ENCODE results near the gene ELOVL2. TPM values are rescaled to one million over a fixed set of nuclear protein-coding genes. Genes with fewer than 3 reads are reported as not detected.

Gene ELOVL2
- total RNA-seq, 2 experiments from 2014 or later = not detected

- intact Hi-C loops (cut with DNase I, micrococcal nuclease) = no loop called here
- no peak overlapping the region for H3K27ac ChIP-seq (ENCODE audit: low read depth in 1 of 2, low read length in 2 of 2)
- no peaks in the 10 kb centered on the region for H3K4me1 Mint-ChIP-seq (ENCODE audit: low read depth)
Observed at GRCh38 chr6:11055127-11055627, 11.1 kb upstream of the ELOVL2 start.

GRCh38 chr6:11054722-11055121 is 10.6 kb upstream of the ELOVL2 start:
- Mint-ChIP-seq H3K27me3 (peaks cover 40% of the 10 kb centered on the region), H3K4me3 (no peak overlapping the region), H3K27ac (no peak overlapping the region), H3K4me1 (ENCODE audit: low read depth) (no peaks in the 10 kb centered on the region), H3K36me3 (ENCODE audit: low read depth) (no peaks in the 10 kb centered on the region), H3K9me3 (no peaks in the 10 kb centered on the region)
- ChIA-PET POLR2A (interaction anchor here (0.6 kb wide), 1 partner anchor 20 kb away, joined by 3 read pairs; no protein-coding TSS in a partner anchor), CTCF (interaction anchor here (1.6 kb wide), 1 partner anchor 12 kb away, joined by 4 read pairs; no protein-coding TSS in a partner anchor)
- Histone ChIP-seq H3K36me3 (ENCODE audit: insufficient read depth, low read length) (no peaks in the 10 kb centered on the region), H3K4me1 (ENCODE audit: insufficient read depth, low read length) (no peaks in the 10 kb centered on the region), H3K27me3 (ENCODE audit: control insufficient read depth in 1 of 2, insufficient read depth in 2 of 2, low read length in 2 of 2) (peaks cover 4 to 6% of the 10 kb centered on the region in 2 experiments), H3K9me3 (ENCODE audit: control insufficient read depth in 1 of 2, insufficient read depth in 1 of 2, low read length in 2 of 2) (no peaks in the 10 kb centered on the region), H3K27ac (ENCODE audit: low read depth in 1 of 2, low read length in 2 of 2) (no peak overlapping the region), H3K4me3 (ENCODE audit: low read length) (no peak overlapping the region)
- DNase-seq = no peak
- TF ChIP-seq CTCF (IDR thresholded peaks at IDR 0.05) = no peak
- intact Hi-C loops (cut with DNase I, micrococcal nuclease) = no loop called here
- no peak for ATAC-seq (ENCODE audit: poor library complexity)

More at GRCh38 chr6:11055127-11055627, 11.1 kb upstream of the ELOVL2 start:
- H3K9me3 Mint-ChIP-seq = no peaks in the 10 kb centered on the region
- ATAC-seq (ENCODE audit: poor library complexity) (no peak), DNase-seq (no peak)
- no peaks in the 10 kb centered on the region for H3K4me1 ChIP-seq (ENCODE audit: insufficient read depth, low read length)
- ChIA-PET CTCF (interaction anchor here (1.5 to 1.6 kb wide), 2 partner anchors 12 to 20 kb away, joined by 4 read pairs; no protein-coding TSS in a partner anchor), POLR2A (no interaction called here)
- no peaks in the 10 kb centered on the region for H3K36me3 ChIP-seq (ENCODE audit: insufficient read depth, low read length)
- no peaks in the 10 kb centered on the region for H3K36me3 Mint-ChIP-seq (ENCODE audit: low read depth)
- TF ChIP-seq CTCF (IDR thresholded peaks at IDR 0.05) = no peak
- no peaks in the 10 kb centered on the region for H3K9me3 ChIP-seq (ENCODE audit: control insufficient read depth in 1 of 2, insufficient read depth in 1 of 2, low read length in 2 of 2)
- H3K27me3 Mint-ChIP-seq = peaks cover 39% of the 10 kb centered on the region
- no peak overlapping the region for H3K4me3 ChIP-seq (ENCODE audit: low read length)
- no peak overlapping the region for H3K4me3 Mint-ChIP-seq
- peaks cover 4% of the 10 kb centered on the region in 2 experiments for H3K27me3 ChIP-seq (ENCODE audit: control insufficient read depth in 1 of 2, insufficient read depth in 2 of 2, low read length in 2 of 2)
- H3K27ac Mint-ChIP-seq = no peak overlapping the region

GRCh38 chr6:11053307-11053706 is 9.2 kb upstream of the ELOVL2 start:
- no peak for TF ChIP-seq CTCF (IDR thresholded peaks at IDR 0.05)
- Histone ChIP-seq H3K27me3 (ENCODE audit: control insufficient read depth in 1 of 2, insufficient read depth in 2 of 2, low read length in 2 of 2) (peaks cover 4 to 14% of the 10 kb centered on the region in 2 experiments), H3K9me3 (ENCODE audit: control insufficient read depth in 1 of 2, insufficient read depth in 1 of 2, low read length in 2 of 2) (no peaks in the 10 kb centered on the region), H3K4me3 (ENCODE audit: low read length) (no peak overlapping the region), H3K4me1 (ENCODE audit: insufficient read depth, low read length) (no peaks in the 10 kb centered on the region), H3K36me3 (ENCODE audit: insufficient read depth, low read length) (no peaks in the 10 kb centered on the region), H3K27ac (ENCODE audit: low read depth in 1 of 2, low read length in 2 of 2) (no peak overlapping the region)
- Mint-ChIP-seq H3K4me1 (ENCODE audit: low read depth) (no peaks in the 10 kb centered on the region), H3K4me3 (no peak overlapping the region), H3K36me3 (ENCODE audit: low read depth) (no peaks in the 10 kb centered on the region), H3K9me3 (no peaks in the 10 kb centered on the region), H3K27me3 (peaks cover 55% of the 10 kb centered on the region), H3K27ac (no peak overlapping the region)
- intact Hi-C loops (cut with DNase I, micrococcal nuclease) = no loop called here
- CTCF ChIA-PET = no interaction called here
- POLR2A ChIA-PET = no interaction called here
- DNase-seq (no peak), ATAC-seq (ENCODE audit: poor library complexity) (no peak)

Measured in CD4-positive, alpha-beta T cell (primary cell).